ENCODE measurements around the gene PHKB.

- TF ChIP-seq CTCF (conservative IDR thresholded peaks at IDR 0.05) (no peak), EZH2 (IDR thresholded peaks at IDR 0.05; ENCODE audit: low read depth) (no peak)
Observed at GRCh38 chr16:47644166-47644565, 183.0 kb downstream of the PHKB start.

Measured in PC-9 (cell line).